Ovary (tissue), 9 donors: ENCODE results near the gene COG2. TPM values are rescaled to one million over a fixed set of nuclear protein-coding genes. Genes with fewer than 3 reads are reported as not detected.

Source experiments
- DNase-seq, 5 donors: peaks; one replicate each; pipeline ENCODE4 v3.0.0-alpha.2; 2019 to 2020
- H3K27ac ChIP-seq, 2 donors: fragments of 200-600 bp; one replicate each; pipeline versions ENCODE4 v1.5.1 to v1.8.0; 2019 to 2022
- H3K27me3 ChIP-seq: fragments of 200-600 bp; one replicate; pipeline ENCODE4 v1.8.0; 2022
- H3K36me3 ChIP-seq: fragments of 200-600 bp; sonication (generic); one replicate; pipeline ENCODE4 v1.5.1; 2019
- H3K4me1 ChIP-seq: one replicate; pipeline ENCODE4 v1.8.1; 2013; ENCODE audit warnings: mild to moderate bottlenecking, moderate library complexity; ENCODE audit not compliant: insufficient read depth
- H3K4me3 ChIP-seq: fragments of 200-600 bp; sonication (generic); one replicate; pipeline ENCODE4 v1.5.1; 2017
- H3K9me3 ChIP-seq, 2 donors: fragments of 200-600 bp in 1 of 2; sonication (generic) in 1 of 2; one replicate each; pipeline versions ENCODE4 v1.5.1 to v1.8.1; 2013 to 2019; ENCODE audit warnings: mild to moderate bottlenecking in 1 of 2, moderate library complexity in 1 of 2
- CTCF ChIP-seq, 3 donors: fragments of 450-650 bp in 2 of 3; fragments of 200-600 bp in 1 of 3; IDR thresholded peaks; one replicate each; pipeline versions ENCODE4 v1.5.1 to v1.8.0; 2016 to 2022; ENCODE audit warnings: antibody characterized with exemption in 3 of 3, mild to moderate bottlenecking in 1 of 3
- EP300 ChIP-seq: sonication (generic); formaldehyde crosslinking; IDR thresholded peaks from one replicate; pipeline ENCODE4 v1.6.1; 2017; ENCODE audit warnings: antibody characterized with exemption
- POLR2A ChIP-seq: fragments of 450-650 bp; IDR thresholded peaks from one replicate; pipeline ENCODE4 v1.6.1; 2017; ENCODE audit warnings: antibody characterized with exemption, mild to moderate bottlenecking, moderate library complexity
- WGBS, 3 donors: extraction: QIAGEN DNeasy Blood & Tissue Kit in 1 of 3; methylation state at CpG; one replicate each; pipeline versions ENCODE4 v1.1.5 to v1.1.7; 2013 to 2017; 5-methylcytosine and 5-hydroxymethylcytosine counted together
- intact Hi-C, 4 donors: fragments of 100-400 bp; cut with DNase I; formaldehyde crosslinking; loops; one replicate each; pipeline versions ENCODE4 v1.11.0 to v1.15.1; 2022 to 2023
- polyA plus RNA-seq, 2 donors: library from polyadenylated mRNA; stranded (reverse); fragments of 200-250 nt in 1 of 2; fragments of 350-450 nt in 1 of 2; fragmentation: Illumina TruSeq in 1 of 2; extraction: RNeasy Lipid Tissue Mini Kit (QIAGEN cat#74804) in 1 of 2; gene quantifications; one replicate each; pipeline ENCODE4 v1.2.3, GENCODE V29; 2013 to 2014
- total RNA-seq, 7 donors: library from RNA; depleted of rRNA in 2 of 7; stranded (reverse); fragments of >200 nt in 2 of 7; fragmentation: NEBNext Ultra II Directional in 3 of 7; extraction: Animal tissue kit (Norgen Biotek cat#: 25700) in 3 of 7; gene quantifications; one replicate each; pipeline versions ENCODE4 v1.1.0 to v1.2.4, GENCODE V29; 2016 to 2023
- donor health status: DM: no; HTN: no; CAD: no; lungs with moderate emphysema.
- donor health status: DM: no; HTN: no; CAD: no.
- donor health status: Bipolar disorder and iron deficiency.
- donor health status: DM: yes; HTN: yes; CAD: no.
- donor health status: DM: no; HTN: no; CAD: no.
- donor health status: DM: yes; HTN: yes; CAD: no.

The COG2 gene
- total and polyA plus RNA-seq, 9 donors = 9.1 to 29.5 (median 21.5) TPM

GRCh38 chr1:230679192-230679591 lies 36.9 kb downstream of the COG2 start:
- H3K4me3 ChIP-seq = no peak overlapping the region
- H3K4me1 ChIP-seq = peaks cover 2% of the 10 kb centered on the region
- no peaks in the 10 kb centered on the region for H3K9me3 ChIP-seq
- TF ChIP-seq EP300 (no peak), POLR2A (no peak), CTCF (IDR thresholded peaks at IDR 0.05) (no peak)
- intact Hi-C loops = no loop called here
- H3K27me3 ChIP-seq = no peaks in the 10 kb centered on the region
- no peak overlapping the region for H3K27ac ChIP-seq
- no peaks in the 10 kb centered on the region for H3K36me3 ChIP-seq
- no peak for DNase-seq
- 59 to 78% (median 65%) methylated on average over 3 of the region's 3 CpGs for WGBS, 3 donors

GRCh38 chr1:230679825-230680224 lies 37.5 kb downstream of the COG2 start:
- TF ChIP-seq CTCF (IDR thresholded peaks at IDR 0.05) = no peak
- TF ChIP-seq POLR2A = no peak
- intact Hi-C loops = no loop called here
- Histone ChIP-seq H3K27me3 (no peaks in the 10 kb centered on the region), H3K27ac (no peak overlapping the region), H3K9me3 (no peaks in the 10 kb centered on the region), H3K4me3 (no peak overlapping the region), H3K36me3 (no peaks in the 10 kb centered on the region), H3K4me1 (peaks cover 2% of the 10 kb centered on the region)
- WGBS, 3 donors = 83 to 91% (median 90%) methylated on average over 2 of the region's 2 CpGs
- no peak for DNase-seq

DNA sequence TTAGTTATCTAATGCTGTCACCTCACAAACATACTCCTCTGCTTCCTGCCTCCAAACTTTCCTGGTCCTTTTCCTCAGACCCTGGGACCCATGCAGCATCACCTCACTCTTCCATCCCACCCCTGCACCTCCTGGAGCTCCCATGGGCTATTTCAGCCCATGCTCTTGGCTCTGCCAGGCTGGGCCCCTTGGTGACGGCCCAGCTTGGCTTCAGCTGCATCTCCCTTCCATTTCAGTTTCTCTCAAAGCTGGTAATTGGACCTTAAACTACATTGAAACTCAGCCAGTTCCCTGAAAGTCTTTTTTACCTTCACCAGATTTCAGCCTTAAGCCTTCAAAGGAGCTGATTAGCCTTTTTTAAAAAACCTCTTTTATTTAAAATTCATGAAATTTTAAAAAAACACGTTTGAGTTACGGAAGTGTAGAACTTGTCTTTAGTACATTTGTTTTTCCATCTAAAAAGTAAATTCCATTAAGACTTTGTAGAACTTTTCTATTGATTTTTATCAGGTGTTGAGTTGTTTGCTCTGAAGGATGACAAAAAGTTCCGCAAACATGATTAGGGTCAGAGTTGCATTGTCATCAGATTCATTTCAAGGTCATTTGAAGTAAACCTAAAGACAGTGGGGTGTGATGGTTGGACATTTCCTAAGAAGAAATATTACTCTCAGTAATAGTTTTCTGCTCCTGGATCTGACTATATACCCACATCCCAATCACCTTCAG lies 38.2 kb downstream of the COG2 start:
- Histone ChIP-seq H3K4me1 (peaks cover 2% of the 10 kb centered on the region), H3K9me3 (no peaks in the 10 kb centered on the region), H3K27me3 (no peaks in the 10 kb centered on the region), H3K4me3 (no peak overlapping the region), H3K27ac (no peak overlapping the region), H3K36me3 (no peaks in the 10 kb centered on the region)
- TF ChIP-seq POLR2A (no peak), CTCF (IDR thresholded peaks at IDR 0.05) (no peak), EP300 (no peak)
- no peak for DNase-seq
- WGBS, 3 donors = 42 to 62% (median 45%) methylated on average over 4 of the region's 4 CpGs
- intact Hi-C loops = no loop called here

DNA sequence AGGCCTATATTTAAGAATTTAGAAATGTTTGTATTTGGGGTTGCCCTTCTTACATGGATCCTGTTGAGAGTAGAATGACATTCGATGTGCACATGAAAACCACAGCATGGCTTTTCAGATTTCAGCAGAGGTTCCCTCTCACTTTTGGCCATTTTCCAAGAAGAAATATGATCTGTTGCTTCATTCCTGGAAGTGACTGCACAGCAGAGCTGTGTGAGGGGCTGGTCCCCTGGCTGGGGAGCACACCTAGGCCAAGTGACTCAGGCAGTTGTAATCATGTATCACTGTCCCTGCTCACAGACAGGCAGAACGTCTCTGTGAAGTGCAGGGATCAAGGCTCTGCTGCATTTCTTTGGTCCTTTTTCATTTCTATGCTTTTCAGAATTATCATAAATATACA lies 39.3 kb downstream of the COG2 start:
- Histone ChIP-seq H3K4me3 (no peak overlapping the region), H3K4me1 (peaks cover 2% of the 10 kb centered on the region), H3K9me3 (no peaks in the 10 kb centered on the region), H3K27me3 (no peaks in the 10 kb centered on the region), H3K36me3 (no peaks in the 10 kb centered on the region), H3K27ac (no peak overlapping the region)
- intact Hi-C loops = no loop called here
- peak in 2 of 5 donors; percentile 16 to 40 for DNase-seq
- TF ChIP-seq EP300 = no peak
- WGBS, 3 donors = 6 to 16% (median 12%) methylated on average over 2 of the region's 2 CpGs

- H3K4me1 ChIP-seq = peaks cover 2% of the 10 kb centered on the region
- no peak for TF ChIP-seq EP300
- TF ChIP-seq POLR2A = no peak
- TF ChIP-seq CTCF (IDR thresholded peaks at IDR 0.05) = no peak
- no peak overlapping the region for H3K4me3 ChIP-seq
- H3K36me3 ChIP-seq = no peaks in the 10 kb centered on the region
- DNase-seq = no peak
- H3K27ac ChIP-seq = no peak overlapping the region
- no peaks in the 10 kb centered on the region for H3K27me3 ChIP-seq
- intact Hi-C loops = no loop called here
- WGBS, 3 donors = 41 to 65% (median 54%) methylated on average over 3 of the region's 3 CpGs
- no peaks in the 10 kb centered on the region for H3K9me3 ChIP-seq
These were observed 40.0 kb downstream of the COG2 start for GRCh38 chr1:230682274-230682673.
